Measurements from ENCODE around the gene TRAFD1.

GRCh38 chr12:112182499-112182898, 57.1 kb downstream of the TRAFD1 start:
- TF ChIP-seq POLR2AphosphoS5 (IDR thresholded peaks at IDR 0.05; ENCODE audit: borderline replicate concordance, low read depth, low read length) (no peak), EZH2 (IDR thresholded peaks at IDR 0.05) (no peak)
